Measurements from ENCODE around the gene ATP23.
A peak's percentile ranks its signal among the peaks of the same experiment; 100 is the strongest.

Gene ATP23

DNA sequence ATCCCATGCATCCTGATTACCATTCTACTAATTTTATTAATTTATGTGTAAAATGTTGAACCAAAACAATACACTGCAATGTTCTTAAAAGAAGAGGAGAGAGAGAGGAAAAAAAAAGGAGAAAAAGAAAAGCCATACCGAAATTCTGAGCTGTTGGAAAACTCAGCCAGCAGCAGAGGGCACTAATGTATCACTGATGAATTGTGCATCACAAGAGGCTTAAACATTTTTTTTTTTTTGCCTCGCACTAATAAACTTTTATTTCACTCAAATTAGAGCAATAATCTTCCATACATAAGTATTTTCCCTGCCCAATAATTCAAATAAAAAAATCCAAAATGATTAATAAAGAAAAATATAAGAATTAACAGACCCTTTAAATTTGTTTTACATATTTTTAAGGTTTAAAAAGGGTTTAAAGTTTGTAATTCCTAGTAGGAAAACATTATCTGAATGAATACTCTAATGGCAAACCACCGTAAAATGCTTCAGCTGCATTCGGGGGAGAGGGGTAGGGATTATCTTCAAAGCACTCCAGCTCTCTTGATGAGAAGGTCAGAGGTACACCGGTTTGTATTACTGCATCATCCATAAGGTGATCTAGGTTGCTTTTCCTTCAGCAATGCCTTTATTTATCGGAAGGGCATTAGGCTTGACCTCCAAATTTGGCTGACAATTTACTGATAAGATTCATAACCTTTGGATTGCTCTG, 41.9 kb downstream of the ATP23 start:
- H3K4me3 ChIP-seq (ENCODE audit: low read depth, low read length) = no peak overlapping the region
- ChIA-PET POLR2A (interaction anchor here (0.6 kb wide), 1 partner anchor 1712 kb away, joined by 3 read pairs; no protein-coding TSS in a partner anchor), CTCF (interaction anchor here (0.6 to 2.2 kb wide), 14 partner anchors 10 to 1389 kb away, joined by 3 to 10 read pairs (median 5); no protein-coding TSS in a partner anchor)
- peak; percentile 60 for TF ChIP-seq CTCF (IDR thresholded peaks at IDR 0.05; ENCODE audit: insufficient read depth, low read length, missing control alignments)
- peak; percentile 16 for DNase-seq (ENCODE audit: low read depth, low spot score)

- no peak for TF ChIP-seq CTCF (IDR thresholded peaks at IDR 0.05; ENCODE audit: insufficient read depth, low read length, missing control alignments)
- no peak for DNase-seq (ENCODE audit: low read depth, low spot score)
- ChIA-PET CTCF (interaction anchor here (1.1 to 2.2 kb wide), 10 partner anchors 9 to 1183 kb away, joined by 3 to 10 read pairs (median 5); no protein-coding TSS in a partner anchor), POLR2A (no interaction called here)
- H3K4me3 ChIP-seq (ENCODE audit: low read depth, low read length) = no peak overlapping the region
Measured at GRCh38 chr12:57983858-57984505, 42.6 kb downstream of the ATP23 start.

- H3K4me3 ChIP-seq (ENCODE audit: low read depth, low read length) = no peak overlapping the region
- TF ChIP-seq CTCF (IDR thresholded peaks at IDR 0.05; ENCODE audit: insufficient read depth, low read length, missing control alignments) = no peak
- no peak for DNase-seq (ENCODE audit: low read depth, low spot score)
- CTCF ChIA-PET = interaction anchor here (1.4 to 2.1 kb wide), 4 partner anchors 8 to 1174 kb away, joined by 4 to 6 read pairs (median 5); no protein-coding TSS in a partner anchor
- POLR2A ChIA-PET = no interaction called here
Measured at GRCh38 chr12:57984629-57985151, 43.3 kb downstream of the ATP23 start.

DNA sequence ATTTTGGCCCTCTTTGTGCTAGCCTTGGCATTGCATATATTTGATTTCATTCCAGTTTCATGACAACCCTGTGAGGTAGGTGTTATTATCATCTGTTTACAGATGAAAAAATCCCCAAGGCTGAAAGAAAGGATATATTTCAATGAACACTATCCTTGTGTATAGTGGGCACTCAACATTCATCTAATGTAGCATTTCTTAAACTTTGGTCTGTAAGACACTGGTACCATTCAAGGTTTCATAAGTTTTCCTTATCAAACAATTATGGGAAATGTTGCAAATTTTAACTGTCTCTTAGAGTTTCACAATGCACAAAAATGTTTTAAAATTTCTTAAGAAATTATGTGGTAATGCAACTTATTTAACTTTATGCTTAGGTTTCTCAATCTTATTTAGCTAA, 44.3 kb downstream of the ATP23 start:
- no peak for DNase-seq (ENCODE audit: low read depth, low spot score)
- POLR2A ChIA-PET = no interaction called here
- CTCF ChIA-PET = no interaction called here
- H3K4me3 ChIP-seq (ENCODE audit: low read depth, low read length) = no peak overlapping the region
- TF ChIP-seq CTCF (IDR thresholded peaks at IDR 0.05; ENCODE audit: insufficient read depth, low read length, missing control alignments) = no peak

- TF ChIP-seq CTCF (IDR thresholded peaks at IDR 0.05; ENCODE audit: insufficient read depth, low read length, missing control alignments) = no peak
- H3K4me3 ChIP-seq (ENCODE audit: low read depth, low read length) = no peak overlapping the region
- ChIA-PET CTCF (no interaction called here), POLR2A (no interaction called here)
- DNase-seq (ENCODE audit: low read depth, low spot score) = no peak
Measured at GRCh38 chr12:57989838-57990237, 48.5 kb downstream of the ATP23 start.

GRCh38 chr12:57990241-57990883, 49.0 kb downstream of the ATP23 start:
- CTCF ChIA-PET = no interaction called here

More at GRCh38 chr12:57990241-57990883, 49.0 kb downstream of the ATP23 start:
- TF ChIP-seq CTCF (IDR thresholded peaks at IDR 0.05; ENCODE audit: insufficient read depth, low read length, missing control alignments) = no peak
- POLR2A ChIA-PET = interaction anchor here (0.5 kb wide), 1 partner anchor 346 kb away, joined by 5 read pairs; no protein-coding TSS in a partner anchor
- H3K4me3 ChIP-seq (ENCODE audit: low read depth, low read length) = no peak overlapping the region
- no peak for DNase-seq (ENCODE audit: low read depth, low spot score)

Measured in AG04449 (cell line).